Activated T-helper 9 cell treated with anti-CD3 and anti-CD28 coated beads, Interleukin-2, amount 50 U/mL, for 16 hours (primary cell): ENCODE measurements around the gene ITCH.
"Not testable (repeated sequence)": the region's sequence is repeated elsewhere in the genome, so short reads cannot be mapped to it uniquely, and the experiment has no call there.

ENCODE experiments used
- DNase-seq: peaks from one replicate; pipeline ENCODE4 v3.0.0-alpha.2; 2020; ENCODE audit warnings: low read depth

ITCH gene

GRCh38 chr20:34420975-34421374 lies 57.9 kb downstream of the ITCH start:
- DNase-seq = no peak

- no peak for DNase-seq
Observed at GRCh38 chr20:34421766-34422466, 58.8 kb downstream of the ITCH start.

GRCh38 chr20:34425032-34425690 lies 62.1 kb downstream of the ITCH start:
- DNase-seq = not testable (repeated sequence)

DNA sequence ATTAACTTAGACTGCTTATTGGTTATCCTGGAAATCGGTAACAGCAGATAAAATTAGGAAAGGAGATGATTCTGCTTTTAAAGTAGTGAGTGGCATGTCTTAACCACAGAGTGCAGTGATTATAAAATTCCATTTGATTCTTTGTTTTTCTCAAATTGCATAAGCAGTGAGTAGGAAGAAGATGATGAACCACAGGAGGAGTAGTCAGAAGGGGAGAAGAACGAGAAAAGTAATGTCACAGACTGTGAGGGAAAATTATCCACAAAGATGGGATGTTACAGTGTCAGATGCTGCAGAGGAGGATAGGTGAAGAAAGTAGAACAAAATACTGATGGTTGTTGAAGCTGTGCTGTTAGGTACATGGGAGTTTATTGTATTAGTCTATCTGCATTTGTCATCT lies 63.0 kb downstream of the ITCH start:
- no peak for DNase-seq

GRCh38 chr20:34427331-34427730 lies 64.3 kb downstream of the ITCH start:
- no peak for DNase-seq

DNA sequence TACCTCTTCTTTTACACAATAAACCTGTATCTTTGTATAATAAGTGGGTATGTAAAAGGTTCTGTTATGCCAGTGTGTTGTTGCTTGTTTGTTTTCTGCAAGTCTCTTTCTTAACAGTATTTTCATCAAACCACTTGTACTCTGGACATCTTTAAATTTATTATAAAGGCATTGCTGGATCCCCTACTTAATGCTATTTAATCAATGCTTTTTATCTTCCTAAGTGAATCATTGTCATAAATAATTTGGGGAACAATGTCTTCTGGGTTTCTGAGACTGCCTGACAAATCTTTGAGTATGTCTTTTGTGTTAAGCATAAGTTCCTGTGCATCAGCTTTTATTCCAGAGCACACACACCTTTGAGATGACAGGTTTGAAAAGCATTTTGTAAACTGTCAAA lies 64.7 kb downstream of the ITCH start:
- no peak for DNase-seq

GRCh38 chr20:34431168-34431567 lies 68.1 kb downstream of the ITCH start:
- no peak for DNase-seq

DNA sequence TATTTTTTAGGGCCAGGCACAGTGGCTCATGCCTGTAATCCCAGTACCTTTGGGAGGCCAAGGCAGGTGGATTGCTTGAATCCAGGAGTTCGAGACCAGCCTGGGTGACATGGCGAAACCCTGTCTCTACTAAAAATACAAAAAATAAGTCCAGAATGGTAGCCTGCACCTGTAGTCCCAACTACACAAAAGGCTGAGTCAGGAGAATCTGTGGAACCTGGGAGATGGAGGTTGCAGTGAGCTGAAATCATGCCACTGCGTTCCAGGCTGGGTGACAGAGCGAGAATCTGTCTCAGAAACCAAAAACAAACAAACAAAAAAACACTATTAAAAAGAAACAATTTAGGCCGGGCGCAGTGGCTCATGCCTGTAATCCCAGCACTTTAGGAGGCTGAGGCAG lies 69.6 kb downstream of the ITCH start:
- not testable (repeated sequence) for DNase-seq

- DNase-seq = no peak
Observed at GRCh38 chr20:34433391-34433790, 70.3 kb downstream of the ITCH start.

- DNase-seq = no peak
Observed at GRCh38 chr20:34435589-34435988, 72.5 kb downstream of the ITCH start.

DNA sequence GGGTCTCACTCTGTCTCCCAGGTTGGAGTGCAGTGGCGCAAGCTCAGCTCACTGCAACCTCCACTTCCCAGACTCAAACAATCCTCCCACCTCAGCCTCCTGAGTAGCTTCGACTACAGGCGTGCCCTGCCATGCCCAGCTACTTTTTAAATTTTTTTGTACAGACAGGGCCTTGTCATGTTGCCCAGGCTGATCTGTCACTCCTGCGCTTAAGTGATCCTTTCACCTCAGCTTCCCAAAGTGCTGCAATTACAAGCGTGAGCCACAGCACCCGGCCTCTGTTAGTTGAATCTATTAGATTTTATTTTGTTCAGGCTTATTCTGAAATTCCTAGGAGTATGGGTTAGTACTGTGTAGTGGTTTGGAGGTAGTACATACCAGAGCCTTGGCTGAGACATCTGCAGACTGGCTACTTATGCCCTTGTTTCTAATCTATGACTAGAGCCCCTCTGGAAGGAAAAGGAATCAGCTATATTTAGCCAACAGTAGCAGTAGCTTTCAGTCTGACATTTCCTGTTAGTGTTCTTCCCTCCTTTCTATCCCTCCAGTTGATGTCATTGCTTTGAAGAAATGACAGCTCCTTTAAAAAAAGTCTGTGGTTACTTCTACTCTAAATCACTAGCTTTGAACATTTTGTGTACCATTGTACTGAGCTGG lies 74.4 kb downstream of the ITCH start:
- DNase-seq = no peak

GRCh38 chr20:34439168-34439567 lies 76.1 kb downstream of the ITCH start:
- DNase-seq = no peak

DNA sequence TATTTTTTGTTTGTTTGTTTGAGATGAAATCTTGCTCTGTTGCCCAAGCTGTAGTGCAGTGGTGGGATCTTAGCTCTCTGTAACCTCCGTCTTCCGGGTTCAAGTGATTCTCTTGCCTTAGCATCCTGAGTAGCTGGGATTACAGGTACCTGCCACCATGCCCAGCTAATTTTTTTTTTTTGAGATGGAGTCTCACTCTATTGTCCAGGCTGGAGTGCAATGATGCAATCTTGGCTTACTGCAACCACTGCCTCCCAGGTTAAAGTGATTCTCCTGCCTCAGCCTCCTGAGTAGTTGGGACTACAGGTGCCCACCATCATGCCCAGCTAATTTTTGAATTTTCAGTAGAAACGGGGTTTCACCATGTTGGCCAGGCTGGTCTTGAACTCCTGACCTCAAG lies 78.3 kb downstream of the ITCH start:
- not testable (repeated sequence) for DNase-seq

DNA sequence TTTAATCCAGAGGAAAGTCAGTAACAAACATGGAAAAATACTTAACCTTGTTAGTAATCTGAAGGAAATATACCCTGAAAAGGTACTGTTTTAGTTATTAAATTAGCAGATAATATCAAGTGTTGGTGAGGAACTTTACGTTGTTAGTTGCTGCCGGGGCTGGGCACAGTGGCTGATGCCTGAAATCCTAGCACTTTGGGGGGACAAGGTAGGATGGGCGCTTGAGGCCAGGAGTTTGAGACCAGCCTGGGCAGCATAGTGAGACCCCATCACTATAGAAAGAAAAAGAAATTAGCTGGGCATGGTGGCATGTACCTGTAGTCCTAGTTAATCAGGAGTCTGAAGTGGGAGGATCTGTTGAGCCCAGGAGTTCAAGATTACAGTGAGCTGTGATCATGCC lies 80.5 kb downstream of the ITCH start:
- no peak for DNase-seq

GRCh38 chr20:34445177-34446065 lies 82.3 kb downstream of the ITCH start:
- no peak for DNase-seq

GRCh38 chr20:34448517-34448916 lies 85.4 kb downstream of the ITCH start:
- DNase-seq = no peak

- no peak for DNase-seq
Observed at GRCh38 chr20:34449674-34450592, 86.9 kb downstream of the ITCH start.

DNA sequence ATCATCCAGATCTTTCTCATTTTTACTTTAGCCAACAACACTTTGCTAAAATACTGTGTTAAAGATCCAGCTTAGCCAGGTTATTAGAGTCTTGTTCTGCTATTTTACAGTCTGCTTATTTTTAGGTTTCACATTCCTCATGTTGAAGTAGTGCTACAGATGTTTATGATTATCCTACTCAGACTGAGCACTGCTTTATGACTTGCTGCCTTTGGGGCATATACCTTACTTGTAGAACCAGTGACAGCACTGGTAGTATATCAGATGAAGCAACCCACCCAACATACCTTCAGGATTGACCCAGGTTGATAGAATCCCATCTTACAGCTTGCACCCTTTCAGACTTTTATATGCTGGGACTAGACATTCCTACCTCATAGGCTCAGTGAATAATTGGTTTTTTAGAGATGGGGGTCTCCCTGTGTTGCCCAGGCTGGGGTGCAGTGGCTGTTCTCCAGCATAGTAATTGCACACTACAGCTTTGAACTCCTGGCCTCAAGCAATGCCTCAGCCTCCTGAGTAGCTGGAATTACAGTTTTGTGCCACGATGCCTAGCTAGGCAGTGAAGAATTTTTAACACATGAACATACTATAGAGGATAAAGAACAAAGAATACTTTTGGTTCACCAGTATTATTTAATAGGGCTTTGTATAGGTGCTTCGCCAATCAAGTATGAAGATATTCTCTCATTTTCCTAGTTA lies 89.4 kb downstream of the ITCH start:
- no peak for DNase-seq

- no peak for DNase-seq
Observed at GRCh38 chr20:34458631-34459030, 95.6 kb downstream of the ITCH start.

DNA sequence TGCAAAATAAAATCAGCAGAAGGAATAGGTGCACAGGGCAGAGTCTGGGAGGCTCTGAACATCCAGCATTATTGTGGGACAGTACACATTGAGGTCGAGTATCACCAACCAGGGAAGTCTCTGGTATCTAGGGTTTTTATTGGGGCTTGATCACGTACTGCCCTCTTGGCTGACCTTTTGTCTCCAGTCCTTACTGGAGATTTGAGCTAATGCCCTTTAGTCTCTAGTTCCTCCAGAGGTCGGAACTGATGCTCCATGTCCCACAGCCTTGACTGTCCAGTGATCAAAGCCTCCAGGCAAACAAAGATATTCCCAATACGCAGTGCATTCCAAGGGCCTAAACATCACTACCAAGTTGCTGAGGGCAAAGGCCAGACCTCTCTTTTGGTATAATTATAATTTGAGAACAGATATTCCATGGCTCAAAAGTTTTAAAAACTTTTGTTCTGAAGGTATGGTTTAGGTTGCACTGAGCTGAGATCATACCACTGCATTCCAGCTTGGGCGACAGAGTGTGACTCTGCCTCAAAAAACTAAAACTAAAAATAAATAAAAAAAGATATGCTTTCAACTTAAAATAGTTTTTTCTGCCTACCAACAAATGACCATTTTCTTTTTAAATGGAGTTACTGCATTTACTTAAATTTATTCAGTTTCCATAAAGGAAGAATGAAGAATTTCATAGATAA lies 96.3 kb downstream of the ITCH start:
- DNase-seq = no peak
